Adrenal gland (tissue), 5 donors: Measurements from ENCODE around the gene CUL1.

ENCODE experiments used
- CTCF ChIP-seq, 6 experiments: fragments of 450-650 bp in 4 of 6; fragments of 200-600 bp in 2 of 6; sonication (generic) in 1 of 6; IDR thresholded peaks; 1 replicate in 5 of 6; 2 replicates in 1 of 6; pipeline versions ENCODE4 v1.5.1 to v1.8.0; 2016 to 2021; ENCODE audit warnings: antibody characterized with exemption in 6 of 6, mild to moderate bottlenecking in 2 of 6, moderate library complexity in 1 of 6
- POLR2A ChIP-seq, 2 donors: fragments of 450-650 bp; IDR thresholded peaks; one replicate each; pipeline ENCODE4 v1.6.1; 2017; ENCODE audit warnings: antibody characterized with exemption in 2 of 2, mild to moderate bottlenecking in 2 of 2, moderate library complexity in 1 of 2
- donor health status: DM: no; HTN: no; CAD: no.

- no peak for TF ChIP-seq CTCF (IDR thresholded peaks at IDR 0.05)
- TF ChIP-seq POLR2A (IDR thresholded peaks at IDR 0.05), result no peak
Observed at GRCh38 chr7:148799893-148800555, 101.3 kb downstream of the CUL1 start.
